GM12878 (cell line): Measurements from ENCODE around the gene GPR179. TPM values are rescaled to one million over a fixed set of nuclear protein-coding genes. Genes with fewer than 3 reads are reported as not detected.

Experiments
- BCLAF1 ChIP-seq: fragments of 450-650 bp; IDR thresholded peaks from 2 replicates; pipeline ENCODE4 v1.6.1; 2017; ENCODE audit warnings: antibody characterized with exemption, mild to moderate bottlenecking, moderate library complexity
- ESRRA ChIP-seq: IDR thresholded peaks from 2 replicates; pipeline ENCODE4 v1.6.1; 2012; ENCODE audit warnings: mild to moderate bottlenecking, low read length, improper control_type of control experiment
- MLLT1 ChIP-seq: fragments of 450-650 bp; IDR thresholded peaks from 2 replicates; pipeline ENCODE4 v1.6.1; 2016; ENCODE audit warnings: mild to moderate bottlenecking
- REST ChIP-seq: IDR thresholded peaks from 2 replicates; pipeline ENCODE4 v1.6.1; 2012; ENCODE audit warnings: mild to moderate bottlenecking, low read depth, low read length
- polyA plus RNA-seq, 11 experiments: library from polyadenylated mRNA; depleted of rRNA in 4 of 11; unstranded in 6 of 11; stranded (reverse) in 5 of 11; fragments of >200 nt; fragmentation: Nextera tagmentation in 4 of 11; fragmentation: Illumina TruSeq in 1 of 11; extraction: Ambion mirVana in 4 of 11; extraction: Trizol in 1 of 11; gene quantifications; 1 replicate in 1 of 11; 2 replicates in 10 of 11; pipeline versions ENCODE4 v1.2.1 to v1.2.3, GENCODE V29; 2011 to 2016; ENCODE audit warnings: inconsistent platforms in 2 of 11, missing spikeins in 2 of 11, low read depth in 1 of 11
- total RNA-seq, 4 experiments: library from RNA; depleted of rRNA in 3 of 4; stranded (reverse); fragments of >200 nt in 3 of 4; fragmentation: Illumina TruSeq in 1 of 4; extraction: Trizol in 1 of 4; gene quantifications; 2 replicates each; pipeline versions ENCODE4 v1.2.1 to v1.2.3, GENCODE V29; 2013 to 2021

Gene GPR179
- total and polyA plus RNA-seq, 10 of the 15 experiments (the other 5 are each of a cell fraction or from before 2014, with no cell fraction given): under 0.01 to 0.08 (median 0.01) TPM; not detected in 3

GRCh38 chr17:38325221-38325851, 18.4 kb downstream of the GPR179 start (continued):
- TF ChIP-seq ESRRA: no peak
- no peak for TF ChIP-seq MLLT1
- TF ChIP-seq BCLAF1: no peak
- no peak for TF ChIP-seq REST
